ENCODE measurements around the gene ZSCAN12. TPM values are rescaled to one million over a fixed set of nuclear protein-coding genes. Genes with fewer than 3 reads are reported as not detected.
"Not testable (repeated sequence)": the region's sequence is repeated elsewhere in the genome, so short reads cannot be mapped to it uniquely, and the experiment has no call there.

The ZSCAN12 gene
- total RNA-seq (2014; rRNA removed; shearing (Covaris generic)): 1.9 and 3.1 TPM in 2 replicates
- polyA plus RNA-seq (2016; fragmentation: Nextera tagmentation; extraction: Ambion mirVana): 0.88 and 1.2 TPM in 2 replicates

GRCh38 chr6:28399350-28400121, at the start of gene ZSCAN12:
Gene ZSCAN12, minus strand, starts transcription at chr6:28399747. Its CDS starts 1,342 bp downstream, at chr6:28398405.
- Histone ChIP-seq H3F3A (ENCODE audit: insufficient read depth) (peaks cover 5% of the 10 kb centered on the region; the same call in 1 of the 2 replicates), H3K79me2 (ENCODE audit: insufficient read depth) (peaks cover 45% of the 10 kb centered on the region), H3K4me2 (ENCODE audit: unreplicated experiment) (peak within 1 kb of the TSS; percentile 98), H3K27me3 (replicated peaks; ENCODE audit: insufficient read depth) (no peaks in the 10 kb centered on the region), H3K9me2 (ENCODE audit: insufficient read depth) (no peaks in the 10 kb centered on the region), H3K9me3 (ENCODE audit: low read depth) (no peaks in the 10 kb centered on the region), H3K9ac (peak within 1 kb of the TSS; percentile 86), H4K20me1 (ENCODE audit: insufficient read depth) (no peaks in the 10 kb centered on the region), H3K4me1 (ENCODE audit: insufficient read depth) (0 out of 2 replicates have a peak, but pooled peaks cover 3% of the 10 kb centered on the region), H3K36me3 (ENCODE audit: low read depth) (no peaks in the 10 kb centered on the region), H3K27ac (peak within 1 kb of the TSS; percentile 22), H3K4me3 (peak within 1 kb of the TSS; percentile 93), H2AFZ (peak within 1 kb of the TSS; percentile 98)
- no peak for TF ChIP-seq EZH2phosphoT487 (IDR thresholded peaks at IDR 0.05; ENCODE audit: insufficient read depth, low read depth)
- TF ChIP-seq EZH2 (IDR thresholded peaks at IDR 0.05; ENCODE audit: insufficient read depth, poor library complexity, severe bottlenecking): no peak
- in situ Hi-C loops (cut with MboI): no loop called here
- DNase-seq: peak; percentile 92
- WGBS, 2 experiments (ENCODE audit: low coverage in 1 of 2, low lambda C conversion rate in 2 of 2, missing lambda C conversion rate in 2 of 2): 3% methylated on average over 49 of the region's 49 CpGs

GRCh38 chr6:28449056-28449455, 49.5 kb upstream of the ZSCAN12 start:
- Histone ChIP-seq H3F3A (ENCODE audit: insufficient read depth) (no peaks in the 10 kb centered on the region), H3K4me1 (ENCODE audit: insufficient read depth) (no peaks in the 10 kb centered on the region), H3K27me3 (replicated peaks; ENCODE audit: insufficient read depth) (no peaks in the 10 kb centered on the region), H3K4me3 (no peak overlapping the region), H2AFZ (no peak overlapping the region), H4K20me1 (ENCODE audit: insufficient read depth) (no peaks in the 10 kb centered on the region), H3K4me2 (ENCODE audit: unreplicated experiment) (no peak overlapping the region), H3K9me3 (ENCODE audit: low read depth) (no peaks in the 10 kb centered on the region), H3K79me2 (ENCODE audit: insufficient read depth) (no peaks in the 10 kb centered on the region), H3K9ac (no peak overlapping the region), H3K36me3 (ENCODE audit: low read depth) (no peaks in the 10 kb centered on the region), H3K9me2 (ENCODE audit: insufficient read depth) (no peaks in the 10 kb centered on the region), H3K27ac (no peak overlapping the region)
- in situ Hi-C loops (cut with MboI): no loop called here
- TF ChIP-seq EZH2 (IDR thresholded peaks at IDR 0.05; ENCODE audit: insufficient read depth, poor library complexity, severe bottlenecking) (no peak), EZH2phosphoT487 (IDR thresholded peaks at IDR 0.05; ENCODE audit: insufficient read depth, low read depth) (no peak)
- DNase-seq: no peak
- WGBS, 2 experiments (ENCODE audit: low coverage in 1 of 2, low lambda C conversion rate in 2 of 2, missing lambda C conversion rate in 2 of 2): 61 to 67% methylated on average over 1 of the region's 1 CpG

- Histone ChIP-seq H3K4me2 (ENCODE audit: unreplicated experiment) (peak overlapping the region; percentile 80), H3K9ac (0 out of 2 replicates have a peak overlapping the region, but pooled peaks have one; percentile 45), H3K4me3 (peak overlapping the region; percentile 73), H2AFZ (peak overlapping the region; percentile 94)
- H3K27me3 ChIP-seq (replicated peaks; ENCODE audit: insufficient read depth); H3K79me2 ChIP-seq (ENCODE audit: insufficient read depth); DNase-seq; H3K36me3 ChIP-seq (ENCODE audit: low read depth); H3K27ac ChIP-seq; in situ Hi-C loops (cut with MboI); H3K9me2 ChIP-seq (ENCODE audit: insufficient read depth); H3K4me1 ChIP-seq (ENCODE audit: insufficient read depth); H3K9me3 ChIP-seq (ENCODE audit: low read depth); H4K20me1 ChIP-seq (ENCODE audit: insufficient read depth); H3F3A ChIP-seq (ENCODE audit: insufficient read depth): not testable (repeated sequence)
Measured at GRCh38 chr6:28447512-28447906, 48.0 kb upstream of the ZSCAN12 start.

GRCh38 chr6:28446818-28447511, 47.4 kb upstream of the ZSCAN12 start:
- H3K9me2 ChIP-seq (ENCODE audit: insufficient read depth): no peaks in the 10 kb centered on the region
- H3K4me2 ChIP-seq (ENCODE audit: unreplicated experiment): peak overlapping the region; percentile 80
- peaks cover 5% of the 10 kb centered on the region for H3K4me1 ChIP-seq (ENCODE audit: insufficient read depth)
- whole genome bisulfite sequencing, 2 experiments (ENCODE audit: low coverage in 1 of 2, low lambda C conversion rate in 2 of 2, missing lambda C conversion rate in 2 of 2): 2 to 3% methylated on average over 34 to 36 of the region's 36 CpGs
- peak overlapping the region; percentile 94 for H2AFZ ChIP-seq
- H3K79me2 ChIP-seq (ENCODE audit: insufficient read depth): no peaks in the 10 kb centered on the region
- peak overlapping the region; percentile 73 for H3K4me3 ChIP-seq
- H4K20me1 ChIP-seq (ENCODE audit: insufficient read depth): no peaks in the 10 kb centered on the region
- no peaks in the 10 kb centered on the region for H3K36me3 ChIP-seq (ENCODE audit: low read depth)
- H3K27ac ChIP-seq: no peak overlapping the region
- peak; percentile 38 for DNase-seq
- H3K9ac ChIP-seq: peak overlapping the region; percentile 45
- in situ Hi-C loops (cut with MboI): no loop called here
- H3K27me3 ChIP-seq (replicated peaks; ENCODE audit: insufficient read depth): no peaks in the 10 kb centered on the region
- no peaks in the 10 kb centered on the region for H3K9me3 ChIP-seq (ENCODE audit: low read depth)
- no peak for TF ChIP-seq EZH2phosphoT487 (IDR thresholded peaks at IDR 0.05; ENCODE audit: insufficient read depth, low read depth)
- TF ChIP-seq EZH2 (IDR thresholded peaks at IDR 0.05; ENCODE audit: insufficient read depth, poor library complexity, severe bottlenecking): no peak
- no peaks in the 10 kb centered on the region for H3F3A ChIP-seq (ENCODE audit: insufficient read depth)

GRCh38 chr6:28444759-28445158, 45.2 kb upstream of the ZSCAN12 start:
- H3K9me3 ChIP-seq (ENCODE audit: low read depth); H2AFZ ChIP-seq; in situ Hi-C loops (cut with MboI); H3K9ac ChIP-seq; H3F3A ChIP-seq (ENCODE audit: insufficient read depth); H3K9me2 ChIP-seq (ENCODE audit: insufficient read depth); H3K4me2 ChIP-seq (ENCODE audit: unreplicated experiment); H3K27me3 ChIP-seq (replicated peaks; ENCODE audit: insufficient read depth); H3K4me1 ChIP-seq (ENCODE audit: insufficient read depth); H3K36me3 ChIP-seq (ENCODE audit: low read depth); H3K27ac ChIP-seq; H3K79me2 ChIP-seq (ENCODE audit: insufficient read depth); H3K4me3 ChIP-seq; H4K20me1 ChIP-seq (ENCODE audit: insufficient read depth): not testable (repeated sequence)
- DNase-seq: peak; percentile 8
- WGBS, 2 experiments (ENCODE audit: low coverage in 1 of 2, low lambda C conversion rate in 2 of 2, missing lambda C conversion rate in 2 of 2): 74 to 77% methylated on average over 3 of the region's 3 CpGs
